Ovary (tissue), 3 donors: ENCODE results near the gene GTPBP3.

Experiments used
- CTCF ChIP-seq, 3 donors: fragments of 450-650 bp in 2 of 3; fragments of 200-600 bp in 1 of 3; IDR thresholded peaks; one replicate each; pipeline versions ENCODE4 v1.5.1 to v1.8.0; 2016 to 2022; ENCODE audit warnings: antibody characterized with exemption in 3 of 3, mild to moderate bottlenecking in 1 of 3
- EP300 ChIP-seq: sonication (generic); formaldehyde crosslinking; IDR thresholded peaks from one replicate; pipeline ENCODE4 v1.6.1; 2017; ENCODE audit warnings: antibody characterized with exemption
- POLR2A ChIP-seq: fragments of 450-650 bp; IDR thresholded peaks from one replicate; pipeline ENCODE4 v1.6.1; 2017; ENCODE audit warnings: antibody characterized with exemption, mild to moderate bottlenecking, moderate library complexity
- donor health status: DM: no; HTN: no; CAD: no.

- no peak for TF ChIP-seq EP300
- no peak for TF ChIP-seq CTCF (IDR thresholded peaks at IDR 0.05)
- no peak for TF ChIP-seq POLR2A
Observed at GRCh38 chr19:17339088-17339741, 1.9 kb downstream of the GTPBP3 start.
